SK-N-SH treated with all-trans-retinoic acid at 6 μM for 48 hours (cell line): Measurements from ENCODE around the gene ODC1.

Experiments used
- ARNTL ChIP-seq: fragments of 450-650 bp; formaldehyde crosslinking; IDR thresholded peaks from 2 replicates; pipeline ENCODE4 v1.5.0; 2020; ENCODE audit warnings: low read depth, mild to moderate bottlenecking, moderate library complexity, borderline replicate concordance
- CSDC2 ChIP-seq: fragments of 250-450 bp; sonication (Bioruptor Pico); IDR thresholded peaks from 2 replicates; pipeline ENCODE4 v1.5.0; 2020; ENCODE audit warnings: mild to moderate bottlenecking, moderate library complexity
- ESRRG ChIP-seq: fragments of 250-450 bp; sonication (Bioruptor Pico); IDR thresholded peaks from 2 replicates; pipeline ENCODE4 v1.6.1; 2021; ENCODE audit warnings: mild to moderate bottlenecking
- TOX ChIP-seq: fragments of 250-450 bp; sonication (Bioruptor Pico); IDR thresholded peaks from 2 replicates; pipeline ENCODE4 v1.8.0; 2021; ENCODE audit warnings: mild to moderate bottlenecking, moderate library complexity, borderline replicate concordance
- ZFP30 ChIP-seq: fragments of 450-650 bp; formaldehyde crosslinking; IDR thresholded peaks from 2 replicates; pipeline ENCODE4 v1.5.0; 2022; ENCODE audit warnings: mild to moderate bottlenecking, moderate library complexity
- ZNF565 ChIP-seq: fragments of 450-650 bp; formaldehyde crosslinking; conservative IDR thresholded peaks from 2 replicates; pipeline ENCODE4 v1.5.0; 2020; ENCODE audit warnings: low read depth, mild to moderate bottlenecking, moderate library complexity
- ZNF8 ChIP-seq: fragments of 450-650 bp; formaldehyde crosslinking; IDR thresholded peaks from 2 replicates; pipeline ENCODE4 v1.5.0; 2020; ENCODE audit warnings: mild to moderate bottlenecking, moderate library complexity
- TF ChIP-seq, protein P1 (sequence below): fragments of 250-450 bp; sonication (Bioruptor Pico); IDR thresholded peaks from 2 replicates; pipeline ENCODE4 v1.5.1; 2021; ENCODE audit warnings: mild to moderate bottlenecking, moderate library complexity
- TF ChIP-seq, protein P2 (sequence below): fragments of 250-450 bp; sonication (Bioruptor Pico); IDR thresholded peaks from 2 replicates; pipeline ENCODE4 v1.8.0; 2020; ENCODE audit warnings: mild to moderate bottlenecking, moderate library complexity, borderline replicate concordance
- TF ChIP-seq, protein P3 (sequence below): fragments of 250-450 bp; sonication (Bioruptor Pico); IDR thresholded peaks from 2 replicates; pipeline ENCODE4 v1.5.0; 2020; ENCODE audit warnings: mild to moderate bottlenecking, moderate library complexity
- TF ChIP-seq, protein P4 (sequence below): fragments of 250-450 bp; sonication (Bioruptor Pico); IDR thresholded peaks from 2 replicates; pipeline ENCODE4 v1.5.1; 2020; ENCODE audit warnings: low read depth, mild to moderate bottlenecking, moderate library complexity

DNA sequence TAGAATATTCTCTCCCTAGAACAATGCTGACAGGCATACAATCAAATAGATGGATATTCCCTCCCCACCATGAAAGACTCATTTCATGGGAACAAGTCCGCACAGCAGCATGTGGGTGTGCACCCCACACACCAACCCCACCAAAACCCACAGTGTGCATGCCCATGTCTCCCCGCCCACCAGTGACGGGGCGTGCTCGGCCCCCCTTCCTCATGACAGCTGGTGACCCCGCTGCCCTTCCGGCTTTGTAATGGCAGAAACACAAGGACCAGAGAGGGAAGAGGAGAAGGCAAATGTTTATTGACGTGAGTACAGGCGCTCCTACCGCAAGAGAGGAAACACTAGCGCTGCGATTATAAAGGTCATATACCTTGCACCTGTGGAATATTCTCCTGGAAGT lies 30.8 kb upstream of the ODC1 start:
- no peak for TF ChIP-seq ESRRG (CRISPR knock-in tag)
- TF ChIP-seq, protein P1, sequence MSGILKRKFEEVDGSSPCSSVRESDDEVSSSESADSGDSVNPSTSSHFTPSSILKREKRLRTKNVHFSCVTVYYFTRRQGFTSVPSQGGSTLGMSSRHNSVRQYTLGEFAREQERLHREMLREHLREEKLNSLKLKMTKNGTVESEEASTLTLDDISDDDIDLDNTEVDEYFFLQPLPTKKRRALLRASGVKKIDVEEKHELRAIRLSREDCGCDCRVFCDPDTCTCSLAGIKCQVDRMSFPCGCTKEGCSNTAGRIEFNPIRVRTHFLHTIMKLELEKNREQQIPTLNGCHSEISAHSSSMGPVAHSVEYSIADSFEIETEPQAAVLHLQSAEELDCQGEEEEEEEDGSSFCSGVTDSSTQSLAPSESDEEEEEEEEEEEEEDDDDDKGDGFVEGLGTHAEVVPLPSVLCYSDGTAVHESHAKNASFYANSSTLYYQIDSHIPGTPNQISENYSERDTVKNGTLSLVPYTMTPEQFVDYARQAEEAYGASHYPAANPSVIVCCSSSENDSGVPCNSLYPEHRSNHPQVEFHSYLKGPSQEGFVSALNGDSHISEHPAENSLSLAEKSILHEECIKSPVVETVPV (CRISPR knock-in tag), result no peak
- TF ChIP-seq ZNF565 (CRISPR knock-in tag), result no peak
- TF ChIP-seq, protein P2, sequence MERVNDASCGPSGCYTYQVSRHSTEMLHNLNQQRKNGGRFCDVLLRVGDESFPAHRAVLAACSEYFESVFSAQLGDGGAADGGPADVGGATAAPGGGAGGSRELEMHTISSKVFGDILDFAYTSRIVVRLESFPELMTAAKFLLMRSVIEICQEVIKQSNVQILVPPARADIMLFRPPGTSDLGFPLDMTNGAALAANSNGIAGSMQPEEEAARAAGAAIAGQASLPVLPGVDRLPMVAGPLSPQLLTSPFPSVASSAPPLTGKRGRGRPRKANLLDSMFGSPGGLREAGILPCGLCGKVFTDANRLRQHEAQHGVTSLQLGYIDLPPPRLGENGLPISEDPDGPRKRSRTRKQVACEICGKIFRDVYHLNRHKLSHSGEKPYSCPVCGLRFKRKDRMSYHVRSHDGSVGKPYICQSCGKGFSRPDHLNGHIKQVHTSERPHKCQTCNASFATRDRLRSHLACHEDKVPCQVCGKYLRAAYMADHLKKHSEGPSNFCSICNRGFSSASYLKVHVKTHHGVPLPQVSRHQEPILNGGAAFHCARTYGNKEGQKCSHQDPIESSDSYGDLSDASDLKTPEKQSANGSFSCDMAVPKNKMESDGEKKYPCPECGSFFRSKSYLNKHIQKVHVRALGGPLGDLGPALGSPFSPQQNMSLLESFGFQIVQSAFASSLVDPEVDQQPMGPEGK (CRISPR knock-in tag), result no peak
- no peak for TF ChIP-seq ARNTL (CRISPR knock-in tag)
- no peak for TF ChIP-seq TOX (CRISPR knock-in tag)
- TF ChIP-seq ZFP30 (CRISPR knock-in tag), result no peak
- no peak for TF ChIP-seq CSDC2 (CRISPR knock-in tag)
- TF ChIP-seq, protein P3, sequence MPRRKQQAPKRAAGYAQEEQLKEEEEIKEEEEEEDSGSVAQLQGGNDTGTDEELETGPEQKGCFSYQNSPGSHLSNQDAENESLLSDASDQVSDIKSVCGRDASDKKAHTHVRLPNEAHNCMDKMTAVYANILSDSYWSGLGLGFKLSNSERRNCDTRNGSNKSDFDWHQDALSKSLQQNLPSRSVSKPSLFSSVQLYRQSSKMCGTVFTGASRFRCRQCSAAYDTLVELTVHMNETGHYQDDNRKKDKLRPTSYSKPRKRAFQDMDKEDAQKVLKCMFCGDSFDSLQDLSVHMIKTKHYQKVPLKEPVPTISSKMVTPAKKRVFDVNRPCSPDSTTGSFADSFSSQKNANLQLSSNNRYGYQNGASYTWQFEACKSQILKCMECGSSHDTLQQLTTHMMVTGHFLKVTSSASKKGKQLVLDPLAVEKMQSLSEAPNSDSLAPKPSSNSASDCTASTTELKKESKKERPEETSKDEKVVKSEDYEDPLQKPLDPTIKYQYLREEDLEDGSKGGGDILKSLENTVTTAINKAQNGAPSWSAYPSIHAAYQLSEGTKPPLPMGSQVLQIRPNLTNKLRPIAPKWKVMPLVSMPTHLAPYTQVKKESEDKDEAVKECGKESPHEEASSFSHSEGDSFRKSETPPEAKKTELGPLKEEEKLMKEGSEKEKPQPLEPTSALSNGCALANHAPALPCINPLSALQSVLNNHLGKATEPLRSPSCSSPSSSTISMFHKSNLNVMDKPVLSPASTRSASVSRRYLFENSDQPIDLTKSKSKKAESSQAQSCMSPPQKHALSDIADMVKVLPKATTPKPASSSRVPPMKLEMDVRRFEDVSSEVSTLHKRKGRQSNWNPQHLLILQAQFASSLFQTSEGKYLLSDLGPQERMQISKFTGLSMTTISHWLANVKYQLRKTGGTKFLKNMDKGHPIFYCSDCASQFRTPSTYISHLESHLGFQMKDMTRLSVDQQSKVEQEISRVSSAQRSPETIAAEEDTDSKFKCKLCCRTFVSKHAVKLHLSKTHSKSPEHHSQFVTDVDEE, result no peak
- TF ChIP-seq, protein P4, sequence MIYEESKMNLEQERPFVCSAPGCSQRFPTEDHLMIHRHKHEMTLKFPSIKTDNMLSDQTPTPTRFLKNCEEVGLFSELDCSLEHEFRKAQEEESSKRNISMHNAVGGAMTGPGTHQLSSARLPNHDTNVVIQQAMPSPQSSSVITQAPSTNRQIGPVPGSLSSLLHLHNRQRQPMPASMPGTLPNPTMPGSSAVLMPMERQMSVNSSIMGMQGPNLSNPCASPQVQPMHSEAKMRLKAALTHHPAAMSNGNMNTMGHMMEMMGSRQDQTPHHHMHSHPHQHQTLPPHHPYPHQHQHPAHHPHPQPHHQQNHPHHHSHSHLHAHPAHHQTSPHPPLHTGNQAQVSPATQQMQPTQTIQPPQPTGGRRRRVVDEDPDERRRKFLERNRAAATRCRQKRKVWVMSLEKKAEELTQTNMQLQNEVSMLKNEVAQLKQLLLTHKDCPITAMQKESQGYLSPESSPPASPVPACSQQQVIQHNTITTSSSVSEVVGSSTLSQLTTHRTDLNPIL (CRISPR knock-in tag), result no peak
- no peak for TF ChIP-seq ZNF8 (CRISPR knock-in tag)
